ENCODE measurements around the gene RGR. TPM values are rescaled to one million over a fixed set of nuclear protein-coding genes. Genes with fewer than 3 reads are reported as not detected.

Gene RGR
- total RNA-seq, result not detected

- Histone ChIP-seq H3K27me3 (replicated peaks; ENCODE audit: insufficient read depth) (no peaks in the 10 kb centered on the region), H3K27ac (no peak within 1 kb of the TSS), H3K9me3 (no peaks in the 10 kb centered on the region), H3K4me3 (no peak within 1 kb of the TSS), H3K4me1 (replicated peaks) (no peaks in the 10 kb centered on the region), H3K36me3 (no peaks in the 10 kb centered on the region)
- no peak for TF ChIP-seq POLR2A (IDR thresholded peaks at IDR 0.05)
- TF ChIP-seq POLR2AphosphoS5 (IDR thresholded peaks at IDR 0.05), result no peak
- TF ChIP-seq CTCF (IDR thresholded peaks at IDR 0.05), result no peak
- intact Hi-C loops (cut with DNase I), result no loop called here
- no peak for DNase-seq (ENCODE audit: low spot score)
- WGBS, result 39% methylated on average over 9 of the region's 9 CpGs
These were observed at the start of gene RGR for GRCh38 chr10:84244651-84245270. Gene RGR (plus strand): TSS chr10:84245053. CDS start chr10:84245091, 38 bp downstream.

- no peak for TF ChIP-seq CTCF (IDR thresholded peaks at IDR 0.05)
- TF ChIP-seq POLR2AphosphoS5 (IDR thresholded peaks at IDR 0.05), result no peak
- no peak for TF ChIP-seq POLR2A (IDR thresholded peaks at IDR 0.05)
- H3K36me3 ChIP-seq, result no peaks in the 10 kb centered on the region
- DNase-seq (ENCODE audit: low spot score), result no peak
- peaks cover 5% of the 10 kb centered on the region for H3K27me3 ChIP-seq (replicated peaks; ENCODE audit: insufficient read depth)
- H3K27ac ChIP-seq, result no peak overlapping the region
- H3K4me3 ChIP-seq, result no peak overlapping the region
- 15% methylated on average over 4 of the region's 4 CpGs for WGBS
- intact Hi-C loops (cut with DNase I), result no loop called here
- H3K4me1 ChIP-seq (replicated peaks), result no peaks in the 10 kb centered on the region
- H3K9me3 ChIP-seq, result no peaks in the 10 kb centered on the region
These were observed 48.8 kb upstream of the RGR start for GRCh38 chr10:84196083-84196482.

- Histone ChIP-seq H3K27me3 (replicated peaks; ENCODE audit: insufficient read depth) (peaks cover 5% of the 10 kb centered on the region), H3K36me3 (no peaks in the 10 kb centered on the region), H3K4me3 (no peak overlapping the region), H3K4me1 (replicated peaks) (no peaks in the 10 kb centered on the region), H3K27ac (no peak overlapping the region), H3K9me3 (no peaks in the 10 kb centered on the region)
- DNase-seq (ENCODE audit: low spot score), result no peak
- 73% methylated on average over 5 of the region's 5 CpGs for WGBS
- intact Hi-C loops (cut with DNase I), result no loop called here
- TF ChIP-seq POLR2A (IDR thresholded peaks at IDR 0.05), result no peak
- no peak for TF ChIP-seq POLR2AphosphoS5 (IDR thresholded peaks at IDR 0.05)
- TF ChIP-seq CTCF (IDR thresholded peaks at IDR 0.05), result no peak
These were observed 47.9 kb upstream of the RGR start for GRCh38 chr10:84196941-84197340.

GRCh38 chr10:84197643-84198042 is 47.2 kb upstream of the RGR start:
- Histone ChIP-seq H3K27me3 (replicated peaks; ENCODE audit: insufficient read depth) (peaks cover 5% of the 10 kb centered on the region), H3K9me3 (no peaks in the 10 kb centered on the region), H3K27ac (no peak overlapping the region), H3K4me1 (replicated peaks) (no peaks in the 10 kb centered on the region), H3K36me3 (no peaks in the 10 kb centered on the region), H3K4me3 (no peak overlapping the region)
- WGBS, result 70% methylated on average over 5 of the region's 5 CpGs
- no peak for TF ChIP-seq POLR2AphosphoS5 (IDR thresholded peaks at IDR 0.05)
- TF ChIP-seq POLR2A (IDR thresholded peaks at IDR 0.05), result no peak
- no peak for TF ChIP-seq CTCF (IDR thresholded peaks at IDR 0.05)
- DNase-seq (ENCODE audit: low spot score), result no peak
- intact Hi-C loops (cut with DNase I), result no loop called here

GRCh38 chr10:84198206-84198915 is 46.5 kb upstream of the RGR start:
- H3K4me3 ChIP-seq, result no peak overlapping the region
- TF ChIP-seq POLR2A (IDR thresholded peaks at IDR 0.05) (no peak), CTCF (IDR thresholded peaks at IDR 0.05) (no peak), POLR2AphosphoS5 (IDR thresholded peaks at IDR 0.05) (no peak)
- H3K27me3 ChIP-seq (replicated peaks; ENCODE audit: insufficient read depth), result peaks cover 5% of the 10 kb centered on the region
- intact Hi-C loops (cut with DNase I), result no loop called here
- no peaks in the 10 kb centered on the region for H3K4me1 ChIP-seq (replicated peaks)
- H3K9me3 ChIP-seq, result no peaks in the 10 kb centered on the region
- no peak for DNase-seq (ENCODE audit: low spot score)
- H3K36me3 ChIP-seq, result no peaks in the 10 kb centered on the region
- no peak overlapping the region for H3K27ac ChIP-seq
- 69% methylated on average over 7 of the region's 7 CpGs for WGBS

Data from prostate gland (tissue), 2 donors.